Pulmonary artery endothelial cell (primary cell): ENCODE data around the gene DNAH14. TPM values are rescaled to one million over a fixed set of nuclear protein-coding genes. Genes with fewer than 3 reads are reported as not detected.
A peak's percentile ranks its signal among the peaks of the same experiment; 100 is the strongest.

Experiments
- DNase-seq: peaks from one replicate; pipeline ENCODE4 v3.0.0-alpha.2; 2011; ENCODE audit warnings: low read depth, low spot score
- total RNA-seq: library from RNA; depleted of rRNA; stranded (reverse); fragments of >200 nt; gene quantifications from 2 replicates; pipeline ENCODE4 v1.2.3, GENCODE V29; 2014

The DNAH14 gene
- total RNA-seq, 1 donor from 2014 or later: 1.9 TPM

DNA sequence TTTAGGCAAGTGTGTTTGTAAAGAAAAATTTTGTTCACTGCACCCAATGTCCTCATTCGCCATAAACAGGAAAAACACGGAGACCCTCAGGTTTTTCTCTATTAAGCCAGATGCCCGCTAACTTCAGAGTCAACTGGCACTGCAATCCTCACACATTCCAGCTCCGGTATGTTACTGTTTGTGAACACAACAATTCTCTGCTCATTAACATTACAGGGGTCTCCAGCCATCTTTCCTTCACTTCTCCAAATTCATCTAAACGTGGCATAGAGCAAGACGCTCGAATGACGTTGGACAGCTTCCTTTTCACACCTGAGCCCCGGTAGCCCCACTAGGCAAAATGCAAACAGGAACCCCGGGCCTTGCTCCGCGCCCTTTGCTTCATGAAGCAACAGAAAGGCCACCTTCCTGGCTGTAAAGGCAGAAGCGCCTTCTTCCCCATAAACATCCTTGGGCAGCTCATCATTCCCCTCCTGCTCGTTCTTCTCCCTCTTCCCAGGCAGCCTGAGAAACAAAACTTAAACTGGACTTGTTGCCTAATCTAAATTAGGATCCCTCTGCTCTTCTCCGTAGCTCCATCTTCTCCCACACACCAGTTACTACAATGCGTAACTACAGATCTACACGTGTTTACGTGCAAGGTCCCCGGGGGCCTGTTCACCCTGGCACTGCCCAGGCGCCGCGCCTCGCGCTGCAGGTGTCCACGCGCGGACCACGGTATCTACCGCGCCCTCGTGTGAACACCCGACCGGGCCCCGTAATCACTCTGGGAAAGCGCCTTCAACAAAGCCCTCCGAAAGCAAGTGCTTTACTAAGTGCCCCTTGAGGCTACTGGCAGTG is 497.1 kb downstream of the DNAH14 start:
- DNase-seq: no peak

DNA sequence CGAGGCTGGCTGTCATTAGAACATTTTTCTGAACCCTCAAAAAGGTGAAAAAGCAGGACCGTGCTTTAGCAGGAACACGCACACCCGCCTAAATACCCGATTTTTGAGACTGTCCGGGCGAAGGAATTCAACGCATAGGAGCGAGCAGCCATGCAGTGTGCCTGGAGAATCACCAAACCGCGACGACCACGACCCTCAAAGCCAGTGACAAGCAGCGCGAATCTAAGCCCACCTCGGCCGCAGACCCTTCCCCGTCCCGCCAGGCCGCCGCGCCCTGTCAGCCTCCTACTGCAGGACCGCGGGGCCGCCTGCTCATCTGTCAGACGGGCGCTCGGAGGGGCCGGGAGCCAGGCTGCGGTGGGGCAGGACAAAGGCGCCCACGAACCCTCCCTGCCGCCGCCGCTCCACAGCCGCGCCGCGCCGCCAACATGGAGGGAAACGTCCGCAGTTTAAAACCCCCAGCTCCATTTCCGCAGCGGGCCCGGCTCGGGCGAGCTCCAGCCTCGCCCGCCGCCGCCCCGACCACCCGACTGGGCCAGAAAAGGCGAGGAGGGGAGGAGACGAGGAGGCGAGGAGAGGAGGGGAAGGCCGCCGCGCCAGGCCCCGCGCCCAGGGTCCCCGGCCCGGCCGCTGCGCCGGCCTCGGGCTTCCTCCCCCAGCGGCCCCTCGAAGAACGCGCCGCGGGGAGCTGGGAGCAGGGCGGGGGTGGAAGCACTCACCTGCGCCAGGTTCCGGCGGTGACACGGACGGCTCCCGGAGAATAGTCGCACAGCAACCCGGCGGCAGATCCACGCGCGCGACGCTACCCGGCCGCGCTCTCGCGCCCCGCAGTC is 498.0 kb downstream of the DNAH14 start, which contains the start of gene LBR:
LBR (minus strand) TSS at position 804 of the 833 bp plus-strand sequence. CDS start 3,963 bp downstream, outside the sequence.
- no peak for DNase-seq

DNA sequence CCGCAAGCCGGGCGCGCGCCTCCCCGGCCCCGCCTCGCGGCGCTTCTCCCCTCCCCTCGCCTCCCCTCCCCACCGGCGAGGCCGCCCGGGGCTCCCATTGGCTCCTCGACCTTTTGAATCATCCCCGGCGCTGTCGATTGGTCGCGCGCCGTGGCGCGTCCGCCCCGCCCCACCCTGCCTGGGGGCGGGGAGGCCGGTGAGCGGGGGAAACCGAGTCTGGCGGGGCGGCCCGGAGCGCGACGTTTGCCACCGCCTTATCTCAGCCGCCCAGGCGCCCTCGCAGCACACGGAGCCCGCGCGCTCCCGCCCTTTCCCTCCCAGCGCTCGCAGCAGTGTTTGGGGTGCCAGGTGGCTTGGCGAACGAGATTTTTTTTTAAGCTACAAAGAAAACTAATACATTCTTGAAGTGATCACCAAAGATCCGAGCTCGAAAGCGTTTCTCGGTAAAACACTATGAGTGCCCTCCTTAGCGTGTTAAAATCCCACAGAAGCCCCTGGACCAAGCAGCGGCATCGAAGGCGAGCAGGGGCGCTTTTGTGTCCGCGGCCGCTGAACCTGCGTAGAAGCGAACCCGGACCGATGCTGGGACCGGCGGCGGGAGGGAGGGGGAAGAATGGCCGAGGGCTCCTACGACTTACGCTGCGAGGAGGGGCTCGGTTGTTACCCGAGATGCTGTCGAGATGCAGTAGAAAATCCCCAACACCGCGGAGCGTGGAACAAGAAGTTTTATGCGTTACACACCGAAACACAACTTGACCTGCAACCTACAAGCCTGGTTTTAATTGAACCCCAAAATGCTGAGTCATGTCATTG is 498.8 kb downstream of the DNAH14 start:
- DNase-seq: peak; percentile 57

DNA sequence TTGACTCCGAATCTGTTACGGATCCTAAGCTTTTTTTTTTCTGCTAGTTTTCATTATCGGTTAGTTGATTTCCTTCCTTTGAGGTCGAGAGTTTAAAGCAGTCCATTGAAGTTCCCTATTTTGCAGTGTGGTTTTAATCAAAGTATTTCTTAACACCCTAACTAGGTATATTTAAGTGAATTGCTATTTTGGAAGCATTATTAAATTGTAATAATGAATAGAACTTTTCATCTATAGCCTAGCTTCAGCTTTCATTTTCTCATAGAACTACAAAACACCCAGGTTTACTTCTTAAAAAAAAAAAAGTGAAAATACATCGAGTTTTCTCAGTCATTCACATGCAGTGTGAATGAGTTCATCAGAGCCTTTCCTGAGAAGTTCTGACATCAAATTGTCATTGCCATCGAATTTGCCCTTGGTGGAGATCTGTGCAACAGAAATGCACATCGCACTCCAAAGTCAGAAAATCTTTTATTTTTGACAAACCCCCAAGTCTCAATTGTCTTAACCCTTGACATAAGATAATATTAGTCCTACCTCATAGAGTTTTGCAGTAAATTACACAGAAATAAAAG is 499.5 kb downstream of the DNAH14 start:
- no peak for DNase-seq

DNA sequence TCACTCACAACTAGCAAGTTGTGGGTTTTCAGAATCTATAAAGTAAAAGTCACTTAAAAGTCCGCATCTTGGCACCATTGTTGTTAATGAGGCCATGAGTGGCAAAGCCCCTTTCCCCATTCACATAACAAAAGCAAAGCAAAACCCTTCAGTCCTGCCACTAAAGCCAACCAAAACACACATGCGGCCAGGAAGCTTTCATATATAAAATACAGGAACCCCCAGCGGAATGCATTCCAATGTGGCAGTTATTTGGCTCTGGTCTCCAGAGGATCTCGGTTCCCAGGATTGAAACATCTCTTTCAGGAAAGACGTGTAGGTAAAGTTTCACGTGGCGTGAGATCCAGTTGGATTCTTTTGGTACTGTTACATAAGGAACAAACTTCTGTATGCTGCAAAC is 500.8 kb downstream of the DNAH14 start:
- no peak for DNase-seq

DNA sequence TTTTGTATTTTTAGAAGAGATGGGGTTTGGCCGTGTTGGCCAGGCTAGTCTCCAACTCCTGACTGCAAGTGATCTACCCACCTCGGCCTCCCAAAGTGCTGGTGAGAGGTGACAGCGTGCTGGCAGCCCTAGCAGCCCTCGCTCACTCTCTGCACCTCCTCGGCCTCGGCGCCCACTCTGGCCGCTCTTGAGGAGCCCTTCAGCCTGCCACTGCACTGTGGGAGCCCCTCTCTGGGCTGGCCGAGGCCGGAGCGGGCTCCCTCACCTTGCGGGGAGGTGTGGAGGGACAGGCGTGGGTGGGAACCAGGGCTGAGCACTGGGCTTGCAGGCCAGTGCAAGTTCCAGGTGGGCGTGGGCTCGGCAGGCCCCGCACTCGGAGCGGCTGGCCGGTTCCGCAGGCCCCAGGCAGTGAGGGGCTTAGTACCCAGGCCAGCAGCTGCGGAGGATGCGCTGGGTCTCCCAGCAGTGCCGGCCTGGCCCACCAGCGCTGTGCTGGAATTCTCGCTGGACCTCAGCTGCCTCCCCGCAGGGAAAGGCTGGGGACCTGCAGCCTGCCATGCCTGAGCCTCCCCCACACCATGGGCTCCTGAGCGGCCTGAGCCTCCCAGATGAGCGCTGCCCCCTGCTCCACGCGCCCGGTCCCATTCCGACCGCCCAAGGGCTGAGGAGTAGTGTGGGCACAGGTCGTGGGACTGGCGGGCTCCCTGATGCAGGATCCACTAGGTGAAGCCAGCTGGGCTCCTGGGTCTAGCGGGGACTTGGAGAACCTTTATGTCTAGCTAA is 501.8 kb downstream of the DNAH14 start:
- DNase-seq: no peak

DNA sequence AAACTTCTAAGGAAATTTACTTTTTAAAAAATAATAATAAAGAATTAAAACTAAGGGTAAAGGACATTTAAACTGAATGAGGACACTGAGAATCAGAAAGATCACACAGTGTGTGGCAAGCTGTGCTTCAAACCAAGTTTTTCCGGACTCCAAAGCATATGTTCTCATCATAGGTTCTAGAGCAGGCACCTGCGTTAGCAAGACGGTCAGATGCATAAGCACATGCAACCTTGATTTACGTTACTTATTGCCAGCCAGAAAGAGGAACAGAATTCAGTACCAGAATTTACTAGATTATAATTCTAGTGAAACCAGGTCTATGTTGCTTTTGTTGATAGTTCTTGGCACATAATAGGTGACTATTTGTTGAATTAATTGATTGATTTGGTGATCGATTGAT is 504.6 kb downstream of the DNAH14 start:
- no peak for DNase-seq

DNA sequence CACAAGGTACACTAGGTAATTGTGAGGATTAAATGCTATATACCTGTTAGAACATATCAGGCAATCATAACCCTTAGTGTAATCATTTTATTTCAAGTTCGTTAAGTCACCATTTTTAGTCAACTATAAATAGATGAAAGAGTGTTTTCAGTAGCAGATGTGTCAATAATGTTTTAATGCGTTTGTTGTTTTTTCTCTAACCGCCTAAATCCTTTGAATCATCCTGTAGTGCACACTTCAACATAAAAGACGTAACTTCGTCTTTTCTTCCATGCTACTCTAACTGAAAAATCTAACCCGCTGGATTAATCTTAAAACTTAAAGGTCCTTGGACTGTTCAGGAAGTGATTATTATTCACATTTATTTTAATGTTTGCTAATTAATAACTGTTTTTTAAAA is 505.6 kb downstream of the DNAH14 start:
- no peak for DNase-seq

DNA sequence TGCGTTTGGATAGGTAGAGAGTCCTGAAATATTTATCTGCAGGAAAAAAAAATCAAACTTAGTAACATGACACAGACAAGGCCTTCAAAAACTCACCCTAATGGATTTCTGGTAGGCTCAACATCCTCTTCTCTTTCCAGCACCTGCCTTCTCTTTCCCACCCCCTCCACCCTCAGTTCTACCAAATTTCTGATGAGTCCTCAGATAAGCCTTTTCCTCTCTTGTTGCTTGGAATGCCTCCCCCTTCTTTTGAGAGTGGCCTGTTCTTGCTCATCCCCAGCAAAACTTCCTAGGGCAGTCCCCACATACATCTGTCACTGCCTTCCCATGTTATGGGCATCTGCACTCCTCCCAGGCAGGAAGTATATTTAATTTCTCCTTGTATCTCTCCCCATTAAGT is 506.0 kb downstream of the DNAH14 start:
- DNase-seq: no peak

DNA sequence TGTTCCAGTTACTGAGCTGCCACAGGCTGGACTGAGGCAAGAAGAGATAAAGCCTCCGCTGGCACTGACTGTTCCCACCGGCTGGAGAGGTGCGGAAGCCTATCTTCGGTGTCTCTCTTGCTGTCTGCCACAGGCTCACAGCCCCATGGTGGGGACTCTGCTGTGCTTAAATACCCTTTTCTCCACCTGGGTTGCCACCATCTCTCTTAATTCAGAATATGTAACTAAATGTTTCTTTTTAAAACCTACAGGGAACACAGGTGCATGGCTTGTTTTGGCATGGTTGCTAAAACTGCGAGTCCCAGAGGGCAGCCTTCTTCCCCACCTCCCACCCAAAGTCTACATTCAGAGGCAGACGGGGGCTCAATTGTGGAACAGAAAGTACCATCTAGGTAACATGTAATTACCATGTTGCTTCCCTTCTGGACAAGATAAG is 506.5 kb downstream of the DNAH14 start:
- DNase-seq: no peak

DNA sequence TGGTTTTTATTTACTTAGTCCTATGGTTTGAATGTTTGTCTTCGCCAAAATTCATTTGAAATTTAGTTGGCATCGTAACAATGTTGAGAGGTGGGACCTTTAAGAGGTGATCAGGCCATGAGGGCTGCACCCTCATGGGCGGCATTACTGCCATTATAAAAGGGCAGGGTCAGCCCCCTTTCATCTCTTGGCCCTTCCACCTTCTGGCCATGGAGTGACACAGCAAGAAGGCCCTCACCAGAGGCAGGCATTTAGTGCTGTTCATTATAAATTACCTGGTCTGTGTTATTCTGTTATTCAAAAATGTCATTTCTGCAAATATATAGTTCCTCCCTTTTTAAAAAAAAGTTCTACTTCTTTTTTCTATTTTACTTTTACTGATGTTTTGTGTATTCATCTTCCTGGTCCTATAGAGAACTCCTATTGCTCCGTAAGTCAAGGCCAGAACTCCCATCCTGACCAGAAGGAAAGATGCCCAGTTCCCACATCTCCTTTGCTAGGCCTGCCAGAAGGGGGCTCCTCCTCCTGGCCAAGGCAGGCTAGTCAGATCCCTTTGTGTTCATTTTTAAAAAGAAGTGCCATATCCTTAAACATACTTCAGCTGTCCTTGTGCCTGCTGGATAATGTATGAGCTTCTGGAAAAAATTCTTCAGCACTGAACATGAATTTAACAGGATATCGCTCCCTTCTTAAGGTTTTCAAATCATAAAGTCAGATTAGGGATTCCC is 508.4 kb downstream of the DNAH14 start:
- DNase-seq: no peak

DNA sequence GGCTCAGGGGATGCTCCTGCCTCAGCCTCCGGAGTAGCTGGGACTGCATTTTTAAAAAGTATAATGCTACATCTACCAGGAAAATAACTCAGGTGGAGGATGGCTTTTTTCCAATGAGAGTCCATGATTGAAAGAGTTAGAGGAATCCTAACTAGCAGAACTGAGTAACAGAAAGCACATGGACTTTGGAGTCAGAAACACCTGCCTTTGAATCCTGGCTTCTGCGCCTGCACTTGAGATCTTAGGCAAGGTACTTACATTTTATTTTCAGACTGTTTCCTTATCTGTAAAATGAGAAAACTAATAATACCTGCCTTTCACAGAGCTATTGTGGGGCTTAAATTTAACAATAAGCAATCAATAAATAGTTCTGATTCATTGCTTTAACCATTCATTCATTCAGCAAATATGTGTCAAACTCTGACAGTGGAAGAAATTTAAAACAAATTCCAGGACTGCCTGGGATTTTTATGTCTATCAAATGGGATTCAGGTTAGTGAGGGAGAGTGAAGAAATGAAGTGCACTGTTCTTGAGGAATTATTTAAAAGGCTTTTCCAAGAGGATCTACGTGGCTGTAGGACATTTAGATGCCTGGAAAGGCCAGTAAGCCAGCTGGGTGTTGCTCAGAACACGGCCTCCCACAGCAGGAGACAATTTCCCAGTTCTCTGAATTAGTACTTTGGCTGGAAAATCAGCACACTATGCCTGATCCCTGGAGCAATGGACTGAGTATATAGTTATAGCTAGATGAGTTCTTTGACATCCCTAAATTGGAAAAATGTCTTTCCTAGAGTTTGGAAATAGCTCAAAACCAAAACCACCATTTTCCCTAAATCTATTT is 511.1 kb downstream of the DNAH14 start:
- no peak for DNase-seq

DNA sequence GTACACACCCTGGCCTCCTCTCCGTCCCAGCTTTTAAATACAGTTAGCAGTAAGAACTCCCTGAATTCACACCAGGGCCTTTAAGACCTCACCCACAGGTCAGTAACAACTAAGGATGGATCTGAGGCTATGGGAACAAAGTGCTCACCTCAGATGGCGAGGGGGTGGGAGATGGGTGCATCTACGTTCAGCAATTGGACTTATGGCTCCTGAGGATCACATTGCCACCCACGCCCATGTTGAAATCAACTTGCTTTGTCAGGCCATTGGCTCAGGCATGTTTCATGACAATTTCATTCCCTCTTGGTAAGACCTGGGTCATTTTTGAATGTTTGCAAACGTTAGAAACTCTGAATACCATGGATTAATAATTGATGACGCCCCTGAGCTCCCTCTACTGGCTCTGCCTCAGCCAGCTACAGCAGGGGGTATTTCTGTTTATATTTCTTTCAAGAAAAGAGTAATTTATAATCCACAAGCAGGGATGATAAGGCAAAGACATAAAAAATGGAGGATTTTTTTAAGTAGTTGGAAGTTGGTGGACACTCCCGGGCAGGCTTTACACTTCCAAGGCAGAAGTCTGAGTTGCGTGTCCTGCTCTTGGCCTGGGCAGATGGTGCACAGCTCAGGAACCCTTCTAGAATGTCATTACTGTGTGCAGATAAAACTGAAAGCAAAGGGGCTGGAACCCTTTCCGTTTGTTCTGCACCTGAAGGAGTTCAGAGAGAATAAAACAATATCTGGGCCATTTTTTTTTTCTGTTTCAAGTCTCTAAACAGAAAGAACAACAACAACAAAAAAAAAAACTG is 512.0 kb downstream of the DNAH14 start:
- no peak for DNase-seq

DNA sequence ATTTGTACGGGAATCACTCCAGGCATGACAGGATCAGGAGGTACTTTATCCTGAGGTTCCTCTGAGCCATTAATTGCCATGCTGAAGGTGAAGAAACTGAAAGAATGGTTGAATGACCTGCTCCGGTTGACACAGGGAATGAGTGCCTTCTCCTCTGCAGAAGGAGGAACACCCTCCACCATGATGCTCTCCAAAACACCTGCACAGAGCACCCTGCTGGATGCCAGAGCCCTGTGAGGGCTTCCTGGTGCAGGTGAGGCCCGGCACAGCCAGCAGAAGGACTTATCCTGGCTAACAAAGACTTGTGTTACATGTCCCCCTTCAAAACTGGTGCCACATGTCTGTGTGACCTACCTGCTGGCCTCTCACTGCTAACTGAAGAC is 512.6 kb downstream of the DNAH14 start:
- no peak for DNase-seq

DNA sequence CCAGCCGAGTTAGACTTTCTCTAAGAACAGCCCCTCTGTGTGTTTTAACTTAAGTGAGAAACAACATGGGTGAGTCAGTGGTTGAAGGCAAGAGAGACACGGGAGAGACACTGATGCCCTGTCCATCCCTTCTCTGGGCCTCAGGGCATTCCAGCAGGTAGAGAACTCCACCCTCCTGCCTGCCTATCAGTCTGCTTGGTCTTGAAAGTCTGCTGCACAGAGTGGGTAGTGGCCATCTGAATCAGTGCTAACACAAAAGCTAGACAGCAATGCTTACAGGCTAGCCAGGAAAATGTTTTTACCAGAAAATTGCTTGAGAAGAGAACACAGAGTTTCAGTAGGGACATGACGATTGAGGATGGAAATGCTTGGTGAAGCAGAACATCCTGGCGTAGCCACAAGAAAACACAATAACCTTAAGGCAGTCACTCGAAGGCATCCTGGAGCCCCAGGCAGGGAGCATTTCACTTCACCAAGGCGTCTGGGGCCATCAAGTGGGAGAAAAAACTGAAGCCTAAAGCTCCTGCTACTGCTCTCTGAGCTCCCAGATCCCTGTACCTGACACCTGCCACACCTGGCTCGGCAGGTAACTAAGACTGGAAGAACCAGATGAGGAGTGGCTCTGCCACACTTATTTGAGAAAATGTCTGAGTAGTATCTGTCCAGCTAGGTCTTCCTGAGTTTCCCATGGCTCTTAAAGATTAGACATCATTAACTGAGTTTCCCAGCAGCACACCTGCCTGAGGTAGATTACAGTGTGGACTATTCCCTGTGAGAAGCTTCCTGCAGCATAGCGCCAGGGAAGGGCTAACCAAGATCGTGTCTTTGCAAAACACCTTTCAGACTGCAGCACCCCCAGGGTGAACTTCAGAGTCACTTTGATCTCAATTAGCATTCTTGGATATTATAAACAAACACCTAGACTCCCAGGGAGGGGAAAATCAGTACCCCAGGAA is 516.4 kb downstream of the DNAH14 start:
- no peak for DNase-seq

DNA sequence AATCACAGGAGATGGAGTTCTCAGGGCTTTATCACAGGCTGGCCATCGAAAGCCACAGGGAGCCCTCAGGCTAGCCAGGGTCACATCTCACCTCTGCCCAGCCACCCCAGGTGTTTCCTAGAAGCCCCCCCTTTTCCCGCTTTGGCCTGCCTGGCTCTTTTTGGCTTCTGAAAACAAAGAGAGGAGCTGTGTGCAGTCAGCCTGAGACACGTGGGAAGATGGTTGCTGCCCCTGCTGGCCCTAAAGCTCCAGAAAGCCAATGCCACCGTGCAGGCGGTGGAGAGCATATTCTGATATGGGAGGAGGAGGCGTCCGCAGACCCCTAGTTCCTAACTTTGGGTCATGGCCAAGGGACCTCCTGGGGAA is 517.1 kb downstream of the DNAH14 start:
- DNase-seq: no peak
